Measurements from ENCODE around the gene PAPSS1. TPM values are rescaled to one million over a fixed set of nuclear protein-coding genes. Genes with fewer than 3 reads are reported as not detected.
"Not testable (repeated sequence)": the region's sequence is repeated elsewhere in the genome, so short reads cannot be mapped to it uniquely, and the experiment has no call there.

Gene PAPSS1
- total RNA-seq, 1 donor from 2014 or later = 52.9 TPM

DNA sequence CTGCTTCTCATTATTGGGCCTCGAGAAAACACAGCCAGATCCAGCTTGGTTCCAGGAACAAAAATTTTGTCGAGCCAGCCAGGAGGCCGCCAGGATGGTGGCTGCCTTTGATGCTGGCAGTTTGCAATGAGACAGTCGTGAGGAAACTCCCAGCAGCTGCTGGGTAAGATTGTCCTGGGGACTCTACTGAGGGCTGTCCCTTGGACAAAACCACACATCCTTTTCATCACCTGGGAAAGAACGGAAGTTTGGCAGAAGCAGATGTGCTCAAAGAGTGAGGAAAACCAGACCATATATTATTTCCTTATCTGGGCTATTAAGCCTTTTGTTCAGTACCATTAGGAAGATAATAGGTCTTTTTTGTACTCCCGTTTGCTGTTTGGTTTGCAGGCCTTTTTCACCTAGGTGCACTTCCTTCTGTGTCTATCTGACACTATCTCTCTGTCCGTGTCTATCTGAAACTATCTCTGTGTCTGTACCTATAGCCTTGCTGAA is 13.4 kb upstream of the PAPSS1 start:
- DNase-seq (ENCODE audit: low spot score) (no peak), ATAC-seq (no peak)
- intact Hi-C loops (cut with DNase I) = no loop called here

DNA sequence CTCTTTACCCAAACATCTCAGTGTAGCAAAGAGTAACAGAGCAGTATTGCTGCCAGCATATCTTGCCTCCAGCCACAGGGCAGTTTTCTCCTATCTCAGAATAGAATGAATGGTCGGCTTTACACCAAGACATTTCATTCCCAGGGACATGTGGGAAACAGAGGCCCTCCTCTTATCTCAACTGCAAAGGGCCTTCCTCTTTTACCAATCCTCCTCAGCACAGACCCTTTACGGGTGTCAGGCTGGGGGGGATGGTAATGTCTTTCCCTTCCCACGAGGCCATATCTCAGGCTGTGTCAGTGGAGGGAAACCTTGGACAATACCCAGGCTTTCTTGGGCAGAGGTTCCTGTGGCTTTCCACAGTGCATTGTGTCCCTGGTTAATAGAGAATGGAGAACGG is 9.0 kb upstream of the PAPSS1 start:
- ATAC-seq; DNase-seq (ENCODE audit: low spot score); intact Hi-C loops (cut with DNase I): not testable (repeated sequence)

DNA sequence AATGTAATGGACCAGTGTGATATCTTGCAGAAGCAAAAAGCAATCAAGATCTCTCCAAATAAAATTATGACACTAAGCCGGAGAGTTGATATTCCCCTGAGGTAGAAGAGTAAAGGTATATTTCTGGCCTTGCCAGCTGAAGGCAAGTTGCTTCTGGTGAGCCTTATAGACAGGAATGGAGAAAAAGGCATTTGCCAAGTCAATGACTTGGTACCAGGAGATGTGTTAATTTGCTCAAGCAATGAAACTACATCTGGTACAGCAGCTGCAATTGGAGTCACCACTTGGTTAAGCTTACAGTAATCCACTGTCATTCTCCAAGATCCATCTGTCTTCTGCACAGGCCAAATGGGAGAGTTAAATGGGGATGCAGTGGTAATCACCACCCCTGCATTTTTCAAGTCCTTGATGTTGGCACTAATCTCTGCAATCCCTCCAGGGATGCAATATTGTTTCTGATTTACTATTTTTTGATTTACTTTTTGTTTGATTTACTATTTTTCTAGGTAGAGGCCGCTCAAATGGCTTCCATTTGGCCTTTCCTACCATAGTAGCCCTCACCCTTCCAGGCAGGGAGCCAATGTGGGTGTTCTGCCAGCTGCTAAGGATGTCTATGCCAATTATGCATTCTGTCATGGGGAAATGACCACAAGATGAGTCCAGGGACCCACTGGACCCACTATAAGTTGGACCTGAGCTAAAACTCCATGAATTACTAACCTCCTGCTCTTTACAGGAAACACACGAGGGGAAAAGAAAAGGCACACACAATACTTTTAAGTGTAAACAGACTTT is 6.3 kb upstream of the PAPSS1 start:
- intact Hi-C loops (cut with DNase I); DNase-seq (ENCODE audit: low spot score); ATAC-seq: not testable (repeated sequence)

DNA sequence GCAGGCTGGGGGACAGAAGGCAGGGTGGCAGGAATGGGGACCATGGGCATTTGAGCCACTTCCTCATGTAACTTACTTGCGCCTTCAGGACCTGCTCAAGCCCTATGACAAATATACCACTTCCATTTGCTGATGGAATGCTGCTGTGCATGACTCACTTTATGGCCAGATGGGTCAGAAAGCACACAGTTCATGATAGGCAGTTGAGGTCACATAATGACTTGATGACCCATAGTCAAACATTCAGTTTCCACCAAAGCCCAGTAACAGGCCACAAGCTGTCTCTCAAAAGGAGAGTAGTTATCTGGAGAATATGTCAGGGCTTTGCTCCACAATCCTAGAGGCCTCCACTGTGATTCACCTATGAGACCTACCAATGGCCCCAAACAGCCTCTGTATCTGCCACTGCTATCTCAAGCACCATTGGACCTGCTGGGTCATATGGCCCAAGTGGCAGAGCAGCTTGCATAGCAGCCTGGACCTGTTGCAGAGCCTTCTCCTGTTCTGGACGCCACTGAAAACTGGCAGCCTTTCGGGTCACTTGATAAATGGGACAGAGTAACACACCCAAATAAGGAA is 5.3 kb upstream of the PAPSS1 start:
- intact Hi-C loops (cut with DNase I) = no loop called here
- no peak for ATAC-seq
- DNase-seq (ENCODE audit: low spot score) = no peak

DNA sequence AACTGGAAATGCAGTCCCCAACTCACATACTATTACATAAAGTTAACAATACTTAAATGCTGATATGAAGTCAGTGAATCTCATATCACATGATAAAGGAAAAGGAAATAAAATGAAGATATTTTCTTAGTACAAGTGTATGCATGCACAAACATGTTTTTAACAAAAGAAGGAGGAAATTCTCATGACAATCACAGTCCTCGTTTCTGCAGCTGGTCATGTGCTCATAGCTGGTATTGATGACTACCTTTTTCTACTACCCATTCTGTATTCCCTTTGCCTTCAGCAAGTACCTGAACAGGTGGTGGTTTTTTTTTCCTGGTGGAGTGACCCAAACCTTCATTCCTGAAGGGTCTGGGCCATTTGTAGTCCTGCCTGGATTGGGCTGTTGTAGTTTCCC is 3.3 kb upstream of the PAPSS1 start:
- intact Hi-C loops (cut with DNase I); DNase-seq (ENCODE audit: low spot score); ATAC-seq: not testable (repeated sequence)

DNA sequence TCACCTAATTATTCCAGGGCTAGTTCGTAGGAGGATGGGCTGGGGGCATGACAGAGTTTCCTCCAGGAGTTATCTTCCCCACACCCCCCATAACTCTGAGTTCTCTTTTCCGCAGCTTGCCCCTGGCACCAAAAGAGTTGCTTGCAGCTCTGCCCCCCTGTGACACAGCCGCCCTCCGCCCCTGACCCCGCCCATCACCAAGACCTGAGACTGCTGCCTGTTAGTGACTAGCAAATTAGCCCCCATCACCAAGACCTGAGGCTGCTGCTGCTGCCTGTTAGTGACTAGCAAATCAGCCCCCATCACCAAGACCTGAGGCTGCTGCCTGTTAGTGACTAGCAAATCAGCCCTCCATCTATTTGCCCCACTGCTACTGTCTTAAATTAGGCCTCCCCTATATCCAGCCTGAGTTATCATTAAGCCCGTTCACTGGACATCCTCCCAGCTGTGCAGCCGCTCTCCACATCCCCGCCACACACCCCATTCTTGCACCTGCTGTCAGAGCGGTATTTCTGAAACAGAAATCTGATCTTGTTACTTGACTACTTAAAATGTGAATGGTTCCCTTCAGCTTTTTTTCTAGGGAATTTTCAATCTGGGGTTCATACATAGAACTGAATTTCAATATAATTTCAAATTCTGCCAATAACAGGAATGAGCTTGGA is 1.5 kb upstream of the PAPSS1 start:
- ATAC-seq (no peak), DNase-seq (ENCODE audit: low spot score) (no peak)
- intact Hi-C loops (cut with DNase I) = no loop called here

DNA sequence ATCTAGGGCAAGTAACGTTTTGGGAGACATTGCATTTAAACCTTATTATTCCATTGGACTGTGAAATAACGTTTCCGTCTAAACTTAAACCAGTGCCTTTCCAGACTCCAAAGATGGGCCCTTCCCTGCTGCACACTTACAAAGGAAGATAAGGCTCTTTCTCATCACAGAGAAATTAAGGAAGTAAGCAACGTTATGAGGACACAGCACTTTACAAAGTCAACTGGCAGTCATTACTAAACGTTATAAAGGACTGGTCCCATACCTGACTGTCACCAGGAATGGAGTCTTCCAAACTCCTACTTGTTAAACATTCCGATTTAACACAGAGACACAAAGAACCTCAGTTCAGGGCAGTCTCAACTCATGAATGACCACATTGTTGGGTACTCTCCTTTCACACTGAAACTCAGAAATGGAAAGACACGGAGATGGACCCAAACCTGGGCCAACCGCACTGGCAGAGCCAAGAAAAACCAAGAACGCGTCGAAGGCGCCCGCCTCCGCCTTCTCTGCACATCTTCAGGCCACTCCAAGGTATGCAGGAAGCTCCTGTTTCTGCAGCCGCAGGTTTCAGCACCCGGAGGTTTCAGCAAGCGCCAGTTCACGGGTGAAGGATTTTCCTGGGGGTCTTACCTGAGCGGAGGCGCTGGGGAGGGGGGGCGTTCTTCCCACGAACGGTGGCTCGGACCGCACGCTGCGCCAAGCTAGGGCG is 670 bp downstream of the PAPSS1 start:
- DNase-seq (ENCODE audit: low spot score) (no peak), ATAC-seq (no peak)
- intact Hi-C loops (cut with DNase I) = no loop called here

DNA sequence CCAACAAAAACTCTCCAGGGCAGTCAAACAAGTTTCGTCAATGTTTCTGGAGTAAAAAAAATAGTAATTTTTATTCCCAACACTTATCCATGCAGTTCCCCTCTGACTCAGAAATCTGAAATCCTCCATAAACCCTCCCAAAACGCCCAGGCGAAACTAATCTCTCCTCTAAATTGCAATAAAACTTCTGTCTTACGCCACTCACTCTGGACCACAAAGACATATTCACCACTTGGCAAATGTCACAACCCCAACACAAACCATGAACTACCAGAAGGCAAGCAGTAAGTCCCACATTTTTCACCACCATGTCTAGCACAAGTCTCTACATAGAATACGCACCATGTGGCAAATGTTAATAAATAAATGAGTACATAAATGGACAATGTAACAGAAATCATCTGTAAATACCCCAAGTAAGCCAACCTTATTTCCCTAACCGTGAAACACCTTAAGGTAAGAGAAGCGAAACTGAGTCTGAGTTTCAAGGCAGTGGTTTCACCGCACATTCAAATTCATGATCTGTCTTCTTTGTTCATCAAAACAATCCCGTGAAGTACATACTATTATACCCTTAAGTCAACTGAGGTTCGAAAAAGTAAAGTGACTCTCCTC is 1.6 kb downstream of the PAPSS1 start:
- intact Hi-C loops (cut with DNase I) = no loop called here
- DNase-seq (ENCODE audit: low spot score) (no peak), ATAC-seq (no peak)

DNA sequence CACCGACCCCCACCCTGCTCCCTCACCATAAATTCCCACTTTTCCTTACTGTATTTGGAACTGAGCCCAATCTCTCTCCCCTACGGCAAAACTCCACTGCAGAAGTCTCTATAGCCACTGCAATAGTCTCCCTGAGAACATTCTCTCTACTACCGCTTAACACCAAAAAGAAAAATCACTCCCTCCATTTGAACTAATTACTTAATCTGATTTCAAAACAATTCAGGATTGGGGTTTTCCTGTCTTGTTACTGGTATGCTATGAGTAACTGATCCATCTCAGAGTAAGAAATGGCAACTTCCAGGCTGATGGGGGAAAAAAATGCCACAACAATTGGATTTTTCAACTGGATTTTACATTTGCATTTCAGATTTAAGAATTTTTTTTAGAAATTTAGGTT is 5.8 kb downstream of the PAPSS1 start:
- DNase-seq (ENCODE audit: low spot score) = no peak
- intact Hi-C loops (cut with DNase I) = no loop called here
- no peak for ATAC-seq

DNA sequence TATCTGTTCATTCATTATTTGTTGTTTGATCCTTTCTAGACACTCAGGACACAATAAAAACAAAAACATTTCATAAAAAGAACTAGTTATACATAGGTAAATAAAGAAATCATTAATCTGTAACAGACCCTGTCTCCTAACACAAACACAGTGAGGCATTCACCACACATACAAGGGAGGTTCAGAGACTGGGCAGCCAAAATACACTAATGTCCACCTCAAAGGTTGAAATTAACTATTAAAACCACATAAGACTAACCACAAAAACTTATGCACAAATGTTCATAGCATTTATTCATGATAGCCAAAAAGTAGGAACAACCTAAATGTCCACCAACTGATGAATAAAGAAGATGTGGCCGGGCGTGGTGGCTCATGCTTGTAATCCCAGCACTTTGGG is 7.8 kb downstream of the PAPSS1 start:
- intact Hi-C loops (cut with DNase I) = no loop called here
- no peak for DNase-seq (ENCODE audit: low spot score)
- ATAC-seq = no peak

DNA sequence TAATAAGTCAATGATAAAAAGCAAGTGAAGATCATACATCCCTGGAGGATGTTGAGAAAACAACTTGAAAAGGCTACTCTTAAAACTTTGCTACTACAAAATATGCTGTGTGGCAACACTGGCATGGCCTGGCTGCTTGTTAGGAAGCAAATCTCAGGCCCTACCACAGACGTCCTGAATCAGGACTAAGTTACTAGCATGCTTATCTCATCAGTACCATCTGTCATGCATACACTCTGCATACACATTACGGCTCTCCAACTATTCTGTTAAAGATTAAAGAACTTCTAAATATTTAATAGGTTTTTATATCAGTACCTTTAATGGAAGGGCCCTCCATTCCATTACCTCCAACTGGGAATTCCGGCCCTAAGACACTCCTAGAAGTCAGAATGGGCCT is 8.2 kb downstream of the PAPSS1 start:
- intact Hi-C loops (cut with DNase I) = no loop called here
- no peak for DNase-seq (ENCODE audit: low spot score)
- no peak for ATAC-seq

DNA sequence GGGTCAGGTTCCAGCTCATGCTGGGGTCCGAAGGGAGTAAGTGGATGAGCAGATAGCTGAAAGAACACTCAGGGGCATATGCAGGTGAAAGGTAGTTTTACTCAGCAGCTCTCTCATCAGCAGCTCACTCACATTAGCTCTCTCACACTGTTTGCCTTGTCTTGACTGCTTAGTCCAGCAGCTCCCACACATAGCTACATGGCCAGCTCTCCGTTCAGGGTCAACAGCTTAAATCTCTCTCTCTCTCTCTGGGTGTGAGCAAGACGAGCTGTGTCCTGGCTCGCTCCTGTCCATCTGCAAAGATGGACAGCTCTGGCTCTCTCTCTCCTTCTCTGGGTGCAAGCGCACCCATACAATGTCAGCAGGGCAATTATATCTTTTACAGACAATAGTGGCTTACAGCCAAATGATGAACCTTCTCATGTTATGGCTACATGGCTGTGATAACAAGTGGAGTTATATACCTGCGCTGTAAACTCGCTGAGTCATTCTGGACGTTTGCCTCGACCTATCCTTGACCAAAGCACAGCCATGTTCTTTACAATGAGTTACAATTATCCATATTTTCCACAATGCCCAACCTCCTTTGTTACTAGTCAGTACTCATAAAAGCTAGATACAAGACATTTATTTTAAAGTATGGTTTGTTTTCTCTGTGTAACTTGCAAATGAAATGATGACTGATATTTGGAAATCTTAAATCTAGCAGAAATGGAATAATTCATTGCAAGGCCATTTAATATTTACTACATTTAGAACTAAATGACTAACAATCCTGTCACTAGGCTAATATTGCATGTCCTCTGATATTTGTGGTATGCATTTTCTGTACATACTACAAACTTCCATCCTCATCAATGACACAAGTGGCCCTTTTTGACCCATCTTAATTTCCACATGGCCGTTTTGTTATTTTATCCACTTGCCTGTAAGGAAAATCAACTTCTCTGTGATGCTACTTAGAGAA is 9.3 kb downstream of the PAPSS1 start:
- intact Hi-C loops (cut with DNase I) = no loop called here
- no peak for ATAC-seq

DNA sequence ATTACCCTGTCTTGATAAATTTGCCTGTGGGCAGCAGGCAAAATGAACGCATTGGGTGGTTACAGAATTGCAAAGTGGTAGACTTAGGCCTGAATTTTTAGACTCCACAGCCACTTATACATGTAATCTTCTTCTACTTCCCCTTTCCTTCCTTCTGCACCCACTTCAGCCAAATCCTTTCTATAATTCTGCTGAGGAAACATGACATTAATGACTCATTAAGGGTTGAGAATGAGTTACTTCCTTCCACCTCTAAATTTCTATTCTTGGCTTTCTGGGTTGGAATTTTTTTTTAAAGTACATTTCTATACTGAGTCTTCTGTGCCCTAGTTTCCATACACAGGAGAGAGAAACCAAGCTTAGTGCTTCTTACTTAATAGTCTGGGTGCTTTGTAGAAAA is 10.1 kb downstream of the PAPSS1 start:
- DNase-seq (ENCODE audit: low spot score) (no peak), ATAC-seq (no peak)
- intact Hi-C loops (cut with DNase I) = no loop called here

More for the DNA sequence above, 9.3 kb downstream of the PAPSS1 start:
- DNase-seq (ENCODE audit: low spot score) = no peak

DNA sequence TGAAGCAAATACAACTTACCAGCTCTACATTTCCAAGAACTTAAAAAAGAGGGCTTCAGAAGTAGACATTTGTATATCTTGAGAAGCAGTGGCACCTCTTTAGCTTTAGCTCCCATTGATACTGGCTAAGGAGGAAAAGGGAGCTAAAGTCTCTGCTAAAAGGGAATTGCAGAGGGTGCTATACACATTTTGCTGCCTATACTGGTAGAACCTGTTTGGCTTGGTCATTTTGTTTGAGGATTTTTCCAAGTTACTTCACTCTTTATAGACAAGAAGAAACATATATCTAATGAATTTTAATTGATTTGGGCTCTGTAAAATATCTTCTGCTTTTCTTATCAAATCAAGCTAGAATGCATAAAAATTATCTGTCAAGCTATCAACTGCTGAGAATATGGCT is 11.8 kb downstream of the PAPSS1 start:
- no peak for DNase-seq (ENCODE audit: low spot score)
- intact Hi-C loops (cut with DNase I) = no loop called here
- ATAC-seq = no peak

DNA sequence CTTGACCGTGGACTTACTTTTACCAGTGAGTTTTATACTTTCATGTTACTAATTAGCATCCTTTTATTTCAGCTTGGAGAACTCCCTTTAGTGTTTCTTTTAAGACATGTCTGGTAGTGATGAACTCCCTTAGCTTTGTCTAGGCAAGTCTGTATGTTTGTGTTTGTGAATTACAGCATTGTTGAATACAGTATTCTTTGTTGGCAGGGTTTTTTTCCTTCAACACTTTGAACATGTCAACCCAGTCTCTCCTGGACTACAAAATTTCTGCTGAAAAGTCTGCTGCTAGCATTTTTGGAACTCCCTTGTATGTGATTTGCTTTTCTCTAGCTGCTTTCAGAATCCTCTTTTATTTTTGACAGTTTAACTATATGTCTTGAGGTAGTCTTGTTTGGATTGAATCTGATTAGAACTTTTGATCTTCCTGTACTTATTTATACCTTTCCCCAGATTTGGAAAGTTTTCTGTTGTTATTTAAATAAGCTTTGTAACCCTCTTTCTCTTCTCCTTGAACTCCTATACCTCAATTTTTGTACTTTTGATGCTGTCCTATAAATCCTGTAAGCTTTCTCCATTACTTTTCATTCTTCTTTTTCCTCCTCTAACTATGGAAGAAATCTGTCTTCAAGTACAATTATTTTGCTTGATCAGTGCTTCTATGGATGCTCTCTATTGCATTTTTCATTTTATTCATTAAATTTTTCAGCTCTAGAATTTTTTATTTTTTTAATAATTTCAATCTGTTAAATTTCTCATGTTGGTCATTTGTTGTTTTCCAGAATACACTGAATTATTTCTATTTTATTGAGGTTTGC is 14.1 kb downstream of the PAPSS1 start:
- ATAC-seq = no peak
- no peak for DNase-seq (ENCODE audit: low spot score)
- intact Hi-C loops (cut with DNase I) = no loop called here

DNA sequence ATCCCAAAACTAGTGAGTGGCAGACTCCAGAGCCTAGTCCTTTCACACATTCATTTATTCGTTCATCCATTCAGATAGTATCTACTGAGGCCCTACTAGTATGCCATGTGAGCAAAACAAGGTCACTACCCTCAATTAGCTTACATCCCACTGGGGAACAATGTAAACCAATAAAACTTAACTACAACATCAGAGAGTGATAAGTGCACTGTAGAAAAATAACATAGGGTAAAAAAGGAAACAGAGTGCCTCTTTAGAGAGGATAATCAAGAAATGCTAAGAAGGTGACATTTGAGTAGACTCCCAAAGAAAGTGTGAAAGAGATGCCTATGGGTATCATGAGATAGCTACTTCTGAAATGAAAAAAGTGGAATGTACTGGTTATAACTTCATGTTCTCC is 18.5 kb downstream of the PAPSS1 start:
- intact Hi-C loops (cut with DNase I) = no loop called here
- DNase-seq (ENCODE audit: low spot score) (no peak), ATAC-seq (no peak)

DNA sequence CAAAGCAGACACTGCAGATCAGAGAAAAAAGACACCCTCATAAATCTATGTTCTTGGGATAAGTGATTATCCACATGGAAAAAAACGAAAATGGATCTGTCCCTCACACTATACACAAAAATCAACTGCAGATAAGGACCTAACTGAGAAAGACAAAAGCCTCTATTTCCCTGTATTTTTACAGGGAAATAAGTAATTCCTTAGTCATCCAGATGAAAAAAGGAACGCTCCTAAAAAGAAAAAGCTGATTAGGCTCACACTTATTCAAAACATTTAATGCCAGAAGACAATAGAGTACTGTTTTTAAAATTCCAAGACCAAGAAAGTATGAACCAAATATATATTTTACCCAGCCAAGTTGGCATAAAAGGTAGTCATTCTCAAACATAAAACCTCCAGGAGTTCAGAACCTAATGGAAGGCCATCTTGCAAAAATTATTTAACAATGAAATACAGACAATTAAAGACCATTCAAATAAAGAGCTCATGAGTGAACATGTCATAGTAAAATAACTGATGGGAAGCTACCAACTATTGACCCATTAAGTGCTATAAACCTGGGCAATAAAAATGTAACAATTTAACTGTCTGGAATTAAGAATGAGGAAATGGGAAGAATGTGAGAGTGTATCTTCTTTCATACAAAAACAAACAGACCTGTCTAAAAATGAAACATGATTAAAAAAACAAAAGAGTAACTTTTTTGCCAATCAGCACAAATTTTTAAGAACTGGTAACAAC is 20.4 kb downstream of the PAPSS1 start:
- ATAC-seq (no peak), DNase-seq (ENCODE audit: low spot score) (no peak)
- intact Hi-C loops (cut with DNase I) = no loop called here
